ENCODE data around the gene ABHD16B. TPM values are rescaled to one million over a fixed set of nuclear protein-coding genes. Genes with fewer than 3 reads are reported as not detected.

The ABHD16B gene
- total RNA-seq, 3 donors from 2014 or later (not counting 1 experiment from before 2014, with no cell fraction given), result not detected

GRCh38 chr20:63908008-63908682, 46.8 kb downstream of the ABHD16B start:
- ATAC-seq (no peak), DNase-seq (no peak)
- H3K4me1 Mint-ChIP-seq, result peaks cover 42 to 47% of the 10 kb centered on the region in 2 donors
- H3K9me3 Mint-ChIP-seq, result no peaks in the 10 kb centered on the region
- TF ChIP-seq CTCF (IDR thresholded peaks at IDR 0.05), result no peak
- no peaks in the 10 kb centered on the region for H3K27me3 Mint-ChIP-seq (ENCODE audit: low read depth in 2 of 2)
- H3K4me3 ChIP-seq (ENCODE audit: low read length), result no peak overlapping the region
- no peak overlapping the region for H3K4me3 Mint-ChIP-seq
- 91% methylated on average over 16 of the region's 16 CpGs for WGBS (ENCODE audit: insufficient coverage)
- H3K4me1 ChIP-seq (ENCODE audit: control insufficient read depth, insufficient read depth, low read length), result peaks cover 30% of the 10 kb centered on the region
- intact Hi-C loops (cut with micrococcal nuclease), result loop anchor here (5.0 kb wide), 1 partner anchor 64 kb away; no protein-coding TSS in a partner anchor
- no peak overlapping the region for H3K27ac ChIP-seq (ENCODE audit: low read length)
- H3K36me3 ChIP-seq (ENCODE audit: control insufficient read depth, insufficient read depth, low read length), result no peaks in the 10 kb centered on the region
- peak overlapping the region; percentile 37 to 62 for H3K27ac Mint-ChIP-seq
- H3K36me3 Mint-ChIP-seq, result no peaks in the 10 kb centered on the region
- no peaks in the 10 kb centered on the region for H3K9me3 ChIP-seq (ENCODE audit: control insufficient read depth, insufficient read depth, low read length)
- no peaks in the 10 kb centered on the region for H3K27me3 ChIP-seq (ENCODE audit: control insufficient read depth, insufficient read depth, low read length)

DNA sequence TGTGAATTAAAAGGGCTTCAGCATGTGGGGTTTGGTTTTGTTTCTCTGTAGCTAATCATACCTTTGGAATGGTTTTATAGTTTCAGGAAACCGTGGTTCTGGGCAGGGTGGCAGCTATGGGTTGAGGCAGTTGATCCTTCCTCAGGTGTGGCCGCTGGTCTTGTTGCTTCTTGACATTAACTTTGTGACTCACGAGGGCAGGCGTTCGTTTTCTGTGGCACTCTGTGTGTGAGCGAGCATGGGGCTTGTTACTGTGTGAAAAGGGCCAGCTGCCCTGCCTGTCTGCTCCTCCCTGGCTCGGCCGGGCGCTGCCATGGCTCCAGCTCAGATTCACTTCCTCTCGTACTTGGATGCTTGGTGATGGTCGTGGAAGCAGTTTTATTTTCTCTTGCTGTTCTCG, 49.9 kb downstream of the ABHD16B start:
- intact Hi-C loops (cut with micrococcal nuclease), result loop anchor here (5.0 kb wide), 1 partner anchor 126 kb away; the partner anchor contains the start of gene C20orf204
- Mint-ChIP-seq H3K27ac (peak overlapping the region; percentile 68 to 74), H3K4me1 (peaks cover 39 to 42% of the 10 kb centered on the region in 2 donors), H3K9me3 (peaks cover 0 to 2% of the 10 kb centered on the region in 2 donors), H3K36me3 (no peaks in the 10 kb centered on the region), H3K4me3 (no peak overlapping the region), H3K27me3 (ENCODE audit: low read depth in 2 of 2) (no peaks in the 10 kb centered on the region)
- no peak for ATAC-seq
- peaks cover 19% of the 10 kb centered on the region for H3K4me1 ChIP-seq (ENCODE audit: control insufficient read depth, insufficient read depth, low read length)
- TF ChIP-seq CTCF (IDR thresholded peaks at IDR 0.05), result no peak
- no peak overlapping the region for H3K27ac ChIP-seq (ENCODE audit: low read length)
- peaks cover 6% of the 10 kb centered on the region for H3K9me3 ChIP-seq (ENCODE audit: control insufficient read depth, insufficient read depth, low read length)
- no peak overlapping the region for H3K4me3 ChIP-seq (ENCODE audit: low read length)
- 59% methylated on average over 12 of the region's 12 CpGs for WGBS (ENCODE audit: insufficient coverage)
- DNase-seq, result no peak
- no peaks in the 10 kb centered on the region for H3K36me3 ChIP-seq (ENCODE audit: control insufficient read depth, insufficient read depth, low read length)
- H3K27me3 ChIP-seq (ENCODE audit: control insufficient read depth, insufficient read depth, low read length), result no peaks in the 10 kb centered on the region

Other genes with a start within 250 kb of the ABHD16B start
- 10 to 100 TPM; 11.7 to 15.1 (median 14.6) TPM for gene GMEB2, start 234.4 kb upstream of the ABHD16B start, total RNA-seq
- 10 to 100 TPM in 1 of 3 donors, 1 to 10 TPM in 2; 6.7 to 12.9 (median 8.3) TPM for gene STMN3, start 208.1 kb upstream of the ABHD16B start, total RNA-seq
- gene RTEL1, start 203.2 kb upstream of the ABHD16B start, total RNA-seq, result 10 to 100 TPM; 36.3 to 52.0 (median 40.4) TPM
- gene TNFRSF6B, start 164.8 kb upstream of the ABHD16B start, total RNA-seq, result not detected
- gene ARFRP1, start 153.5 kb upstream of the ABHD16B start, total RNA-seq, result 10 to 100 TPM; 43.9 to 55.8 (median 50.6) TPM
- gene ZGPAT, start 153.5 kb upstream of the ABHD16B start, total RNA-seq, result 10 to 100 TPM; 39.3 to 47.7 (median 46.1) TPM
- gene LIME1, start 124.8 kb upstream of the ABHD16B start, total RNA-seq, result 10 to 100 TPM; 86.5 to 94.4 (median 91.7) TPM
- gene SLC2A4RG, start 121.7 kb upstream of the ABHD16B start, total RNA-seq, result 100 to 1,000 TPM in 1 of 3 donors, 10 to 100 TPM in 2; 90.4 to 100 (median 95.5) TPM
- 1 to 10 TPM; 1.1 TPM for gene ZBTB46, start 30.2 kb upstream of the ABHD16B start, total RNA-seq
- 10 to 100 TPM; 36.8 to 47.2 (median 45.1) TPM for gene TPD52L2, start 3.8 kb downstream of the ABHD16B start, total RNA-seq
- gene DNAJC5, start 33.6 kb downstream of the ABHD16B start, total RNA-seq, result 10 to 100 TPM; 27.5 to 45.1 (median 42.8) TPM
- 10 to 100 TPM; 49.9 to 58.1 (median 49.9) TPM for gene UCKL1, start 94.9 kb downstream of the ABHD16B start, total RNA-seq
- gene ZNF512B, start 108.4 kb downstream of the ABHD16B start, total RNA-seq, result 10 to 100 TPM; 11.5 to 16.8 (median 13.8) TPM
- gene SAMD10, start 118.1 kb downstream of the ABHD16B start, total RNA-seq, result 10 to 100 TPM; 15.2 to 22.3 (median 17.6) TPM
- gene PRPF6, start 119.6 kb downstream of the ABHD16B start, total RNA-seq, result 10 to 100 TPM; 52.7 to 63.0 (median 55.0) TPM
- gene C20orf204, start 174.7 kb downstream of the ABHD16B start, total RNA-seq, result 1 to 10 TPM; 4.3 to 5.5 (median 5.3) TPM
- not detected for gene SOX18, start 188.1 kb downstream of the ABHD16B start, total RNA-seq
- 10 to 100 TPM; 25.0 to 28.7 (median 28.5) TPM for gene TCEA2, start 201.7 kb downstream of the ABHD16B start, total RNA-seq
- gene RGS19, start 218.0 kb downstream of the ABHD16B start, total RNA-seq, result 10 to 100 TPM; 61.9 to 76.4 (median 68.2) TPM
- 1 to 10 TPM; 1.2 to 2.2 (median 1.4) TPM for gene OPRL1, start 218.6 kb downstream of the ABHD16B start, total RNA-seq
- gene LKAAEAR1, start 222.9 kb downstream of the ABHD16B start, total RNA-seq, result not detected
- gene NPBWR2, start 246.1 kb downstream of the ABHD16B start, total RNA-seq, result not detected